ENCODE results near the gene NINL.

GRCh38 chr20:25565578-25566157 lies 19.7 kb downstream of the NINL start:
- TF ChIP-seq CTCF (IDR thresholded peaks at IDR 0.05 in 4 of 5, conservative IDR thresholded peaks at IDR 0.05 in 1 of 5) (no peak), POLR2A (IDR thresholded peaks at IDR 0.05) (no peak)

Measured in gastrocnemius medialis (tissue), 4 donors.